ENCODE data around the gene GSTA5. TPM values are rescaled to one million over a fixed set of nuclear protein-coding genes. Genes with fewer than 3 reads are reported as not detected.

Gene GSTA5
- not detected in 2 replicates for total RNA-seq

GRCh38 chr6:52840763-52841585, at the start of gene GSTA5:
GSTA5 (minus strand) TSS chr6:52840813.

GRCh38 chr6:52803668-52804255, 36.9 kb downstream of the GSTA5 start, which contains the start of gene GSTA1:
GSTA1 (minus strand) TSS chr6:52803816; CDS start chr6:52799267, 4,549 bp downstream.

Other genes with a start within 250 kb of the GSTA5 start
- 29.8 and 36.9 TPM in 2 replicates for gene TMEM14A, start 169.7 kb downstream of the GSTA5 start, total RNA-seq
- gene GSTA2, start 77.3 kb downstream of the GSTA5 start, total RNA-seq = not detected in 2 replicates
- gene GSTA1, start 37.0 kb downstream of the GSTA5 start, total RNA-seq = not detected in 2 replicates
- gene GSTA3, start 68.9 kb upstream of the GSTA5 start, total RNA-seq = not detected in 2 replicates
- gene GSTA4, start 154.5 kb upstream of the GSTA5 start, total RNA-seq = 64.0 and 65.0 TPM in 2 replicates
- gene CILK1, start 221.0 kb upstream of the GSTA5 start, total RNA-seq = 10.7 TPM in 2 replicates
- 17.8 and 20.2 TPM in 2 replicates for gene FBXO9, start 224.6 kb upstream of the GSTA5 start, total RNA-seq

All from cardiac ventricle fibroblast (primary cell).